ENCODE results near the gene TBKBP1. TPM values are rescaled to one million over a fixed set of nuclear protein-coding genes. Genes with fewer than 3 reads are reported as not detected.

The TBKBP1 gene
- total and polyA plus RNA-seq, 8 donors: 10.6 to 33.9 (median 25.9) TPM

DNA sequence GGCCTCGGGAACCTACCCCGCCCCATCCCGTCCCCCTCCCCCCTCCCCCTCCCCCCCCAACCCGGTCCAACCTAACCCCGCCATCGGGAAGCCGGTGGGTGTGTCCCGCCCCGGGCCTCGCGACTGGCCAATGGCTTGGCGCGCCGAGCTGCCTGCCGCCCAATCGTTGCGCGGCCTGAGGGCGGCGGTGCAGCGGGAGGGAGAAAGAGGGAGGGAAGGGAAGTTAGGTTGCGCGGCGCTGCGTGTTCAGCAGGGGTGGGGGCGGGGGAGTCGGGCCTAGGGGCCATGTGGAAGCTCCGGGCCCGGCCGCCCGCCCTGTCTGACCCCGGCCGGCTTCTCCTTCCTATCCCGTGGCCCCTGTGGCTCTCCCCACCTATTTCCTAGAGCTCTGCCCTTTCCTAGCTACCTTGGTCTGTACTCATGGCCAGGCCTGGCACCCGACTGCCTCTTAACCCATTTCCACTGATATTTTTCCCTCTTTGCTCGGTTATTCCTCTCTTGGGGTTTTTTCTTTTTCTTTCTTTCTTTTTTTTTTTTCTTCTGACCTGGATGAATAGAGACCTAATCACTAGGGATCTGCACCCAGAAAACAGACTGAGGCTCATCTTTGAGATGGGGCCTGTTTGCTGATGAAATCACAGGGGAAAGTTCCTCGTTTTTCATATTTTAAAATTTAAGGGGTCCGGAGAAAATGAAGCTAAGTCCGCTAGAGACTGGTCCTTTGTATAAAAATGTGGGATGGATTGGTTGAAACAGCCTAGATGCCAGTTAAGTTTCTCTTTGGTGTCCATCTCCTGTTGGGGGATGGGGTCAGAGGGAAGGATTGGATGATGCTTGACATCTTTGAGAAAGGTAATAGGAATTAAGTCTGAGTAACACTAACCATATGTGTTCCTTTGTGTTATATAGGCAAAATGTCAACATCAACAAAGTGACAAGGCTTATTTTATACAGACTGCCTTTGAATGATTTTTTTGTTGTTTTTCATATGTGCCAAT lies 43.1 kb upstream of the TBKBP1 start:
- TF ChIP-seq, protein P1, sequence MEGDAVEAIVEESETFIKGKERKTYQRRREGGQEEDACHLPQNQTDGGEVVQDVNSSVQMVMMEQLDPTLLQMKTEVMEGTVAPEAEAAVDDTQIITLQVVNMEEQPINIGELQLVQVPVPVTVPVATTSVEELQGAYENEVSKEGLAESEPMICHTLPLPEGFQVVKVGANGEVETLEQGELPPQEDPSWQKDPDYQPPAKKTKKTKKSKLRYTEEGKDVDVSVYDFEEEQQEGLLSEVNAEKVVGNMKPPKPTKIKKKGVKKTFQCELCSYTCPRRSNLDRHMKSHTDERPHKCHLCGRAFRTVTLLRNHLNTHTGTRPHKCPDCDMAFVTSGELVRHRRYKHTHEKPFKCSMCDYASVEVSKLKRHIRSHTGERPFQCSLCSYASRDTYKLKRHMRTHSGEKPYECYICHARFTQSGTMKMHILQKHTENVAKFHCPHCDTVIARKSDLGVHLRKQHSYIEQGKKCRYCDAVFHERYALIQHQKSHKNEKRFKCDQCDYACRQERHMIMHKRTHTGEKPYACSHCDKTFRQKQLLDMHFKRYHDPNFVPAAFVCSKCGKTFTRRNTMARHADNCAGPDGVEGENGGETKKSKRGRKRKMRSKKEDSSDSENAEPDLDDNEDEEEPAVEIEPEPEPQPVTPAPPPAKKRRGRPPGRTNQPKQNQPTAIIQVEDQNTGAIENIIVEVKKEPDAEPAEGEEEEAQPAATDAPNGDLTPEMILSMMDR (IDR thresholded peaks at IDR 0.05): no peak
- peak; percentile 77 for ATAC-seq
- peak; percentile 78 to 98 (median 96) for DNase-seq
- peaks cover 20 to 81% of the 10 kb centered on the region in 2 donors for H3K4me1 ChIP-seq
- H3K27me3 ChIP-seq: no peaks in the 10 kb centered on the region
- peak overlapping the region; percentile 87 to 93 for H3K27ac ChIP-seq
- peak overlapping the region; percentile 84 to 93 for H3K4me3 ChIP-seq
- intact Hi-C loops (cut with DNase I): no loop called here
- H3K9me3 ChIP-seq: no peaks in the 10 kb centered on the region
- peaks cover 0 to 46% of the 10 kb centered on the region in 2 donors for H3K36me3 ChIP-seq

DNA sequence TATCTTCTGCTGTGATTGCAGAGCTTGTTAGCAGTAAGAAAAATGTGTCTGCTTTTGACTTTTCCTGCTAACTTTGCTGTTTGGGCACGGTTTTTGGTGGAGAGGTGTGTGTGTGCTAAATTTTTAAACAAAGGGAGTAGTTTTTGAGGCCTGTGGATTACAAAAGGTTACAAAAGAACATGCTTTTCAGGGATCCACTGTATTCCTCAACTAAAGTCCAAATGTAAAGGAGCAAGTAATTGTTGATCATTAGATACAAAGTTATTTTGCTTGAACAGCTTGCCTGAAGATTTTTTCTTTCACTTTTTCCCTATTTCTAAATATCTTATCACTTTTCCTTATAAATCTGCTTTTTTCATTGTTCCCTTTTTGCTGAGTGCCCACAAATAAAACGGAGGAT lies 42.3 kb upstream of the TBKBP1 start:
- ATAC-seq: no peak
- intact Hi-C loops (cut with DNase I): no loop called here
- Histone ChIP-seq H3K4me3 (peak overlapping the region in 1 of 2 donors; percentile 93), H3K36me3 (peaks cover 0 to 55% of the 10 kb centered on the region in 2 donors), H3K27ac (no peak overlapping the region), H3K4me1 (peaks cover 20 to 72% of the 10 kb centered on the region in 2 donors), H3K27me3 (no peaks in the 10 kb centered on the region), H3K9me3 (no peaks in the 10 kb centered on the region)
- TF ChIP-seq, protein P1 (IDR thresholded peaks at IDR 0.05): no peak
- no peak for DNase-seq

DNA sequence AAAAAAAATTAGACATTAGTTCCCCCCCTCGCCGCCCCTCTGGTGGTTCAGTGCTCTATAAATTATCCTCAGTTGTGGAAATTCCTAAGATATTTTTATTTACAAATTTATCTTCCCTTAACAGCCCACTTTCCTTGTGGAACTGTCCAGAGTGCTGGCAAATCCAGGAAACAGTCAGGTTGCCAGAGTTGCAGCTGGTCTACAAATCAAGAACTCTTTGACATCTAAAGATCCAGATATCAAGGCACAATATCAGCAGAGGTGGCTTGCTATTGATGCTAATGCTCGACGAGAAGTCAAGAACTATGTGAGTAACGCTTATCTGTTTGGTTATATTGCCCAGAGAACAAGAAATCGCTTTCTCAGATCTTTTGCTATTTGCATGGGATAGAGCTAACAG lies 41.4 kb upstream of the TBKBP1 start:
- intact Hi-C loops (cut with DNase I): no loop called here
- no peak overlapping the region for H3K4me3 ChIP-seq
- no peak for DNase-seq
- peaks cover 20 to 63% of the 10 kb centered on the region in 2 donors for H3K4me1 ChIP-seq
- no peaks in the 10 kb centered on the region for H3K9me3 ChIP-seq
- no peak for ATAC-seq
- TF ChIP-seq, protein P1 (IDR thresholded peaks at IDR 0.05): no peak
- H3K36me3 ChIP-seq: peaks cover 0 to 64% of the 10 kb centered on the region in 2 donors
- no peaks in the 10 kb centered on the region for H3K27me3 ChIP-seq
- H3K27ac ChIP-seq: no peak overlapping the region

DNA sequence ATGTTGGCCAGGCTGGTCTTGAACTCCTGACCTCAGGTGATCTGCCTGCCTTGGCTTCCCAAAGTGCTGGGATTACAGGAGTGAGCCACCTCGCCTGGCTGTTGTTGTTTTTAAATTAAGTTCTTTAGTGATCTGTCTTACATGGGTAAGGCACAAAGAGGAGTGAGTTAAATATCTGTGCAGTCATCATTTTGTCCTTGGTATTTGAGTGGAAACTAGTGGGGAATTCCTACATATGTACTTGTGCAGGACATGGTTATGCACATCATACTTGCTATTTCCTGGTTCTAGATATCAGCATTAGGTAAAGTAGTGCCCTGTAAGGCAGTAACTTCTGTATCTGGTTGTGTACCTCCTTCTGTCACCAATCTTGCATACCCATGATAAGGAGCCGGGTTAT lies 40.5 kb upstream of the TBKBP1 start:
- Histone ChIP-seq H3K27me3 (no peaks in the 10 kb centered on the region), H3K4me3 (no peak overlapping the region), H3K36me3 (peaks cover 0 to 73% of the 10 kb centered on the region in 2 donors), H3K4me1 (peaks cover 19 to 54% of the 10 kb centered on the region in 2 donors), H3K27ac (no peak overlapping the region), H3K9me3 (no peaks in the 10 kb centered on the region)
- no peak for ATAC-seq
- TF ChIP-seq, protein P1 (IDR thresholded peaks at IDR 0.05): no peak
- intact Hi-C loops (cut with DNase I): no loop called here
- DNase-seq: no peak

DNA sequence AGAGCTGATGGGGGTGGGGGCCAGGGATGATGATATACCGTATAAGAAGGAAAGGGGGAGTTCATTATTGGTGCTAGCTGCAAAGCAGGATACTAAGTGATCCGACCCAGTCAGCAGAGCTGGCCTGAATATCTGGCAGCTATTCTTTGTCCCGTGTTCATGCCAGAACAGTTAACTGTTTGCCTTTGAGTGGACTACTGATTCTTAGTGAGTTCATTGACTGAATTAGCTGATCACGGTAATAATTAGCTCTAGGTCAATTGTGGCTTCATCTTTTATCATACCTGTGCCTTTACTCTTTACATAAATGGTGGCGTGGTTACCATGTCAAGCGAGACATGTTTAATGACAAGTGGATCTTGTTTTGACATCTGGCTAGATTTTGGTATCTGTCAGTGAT lies 39.0 kb upstream of the TBKBP1 start:
- Histone ChIP-seq H3K9me3 (no peaks in the 10 kb centered on the region), H3K36me3 (peaks cover 0 to 86% of the 10 kb centered on the region in 2 donors), H3K4me1 (peaks cover 16 to 62% of the 10 kb centered on the region in 2 donors), H3K27ac (no peak overlapping the region), H3K4me3 (no peak overlapping the region), H3K27me3 (no peaks in the 10 kb centered on the region)
- TF ChIP-seq, protein P1 (IDR thresholded peaks at IDR 0.05): no peak
- intact Hi-C loops (cut with DNase I): no loop called here
- DNase-seq (no peak), ATAC-seq (no peak)
